GM23248 (cell line): Measurements from ENCODE around the gene FGF14.

ENCODE experiments used
- EZH2 ChIP-seq: fragments of 200-600 bp; sonication (generic); IDR thresholded peaks from 2 replicates; pipeline ENCODE4 v1.6.1; 2018; ENCODE audit warnings: antibody characterized with exemption, mild to moderate bottlenecking; ENCODE audit not compliant: insufficient read depth, poor library complexity, severe bottlenecking
- EZH2phosphoT487 ChIP-seq: fragments of 200-600 bp; sonication (generic); IDR thresholded peaks from 2 replicates; pipeline ENCODE4 v1.6.1; 2018; ENCODE audit warnings: antibody characterized with exemption, moderate library complexity, mild to moderate bottlenecking, low read depth; ENCODE audit not compliant: insufficient read depth

GRCh38 chr13:102344410-102344809, 57.4 kb downstream of the FGF14 start:
- TF ChIP-seq EZH2 (no peak), EZH2phosphoT487 (no peak)
